Pons (tissue), 1 donor: ENCODE results near the gene RBBP4.
"Not testable (repeated sequence)": the region's sequence is repeated elsewhere in the genome, so short reads cannot be mapped to it uniquely, and the experiment has no call there.

Experiments
- DNase-seq: peaks from one replicate; pipeline ENCODE4 v3.0.0-alpha.2; 2016; ENCODE audit warnings: low spot score

The RBBP4 gene

DNA sequence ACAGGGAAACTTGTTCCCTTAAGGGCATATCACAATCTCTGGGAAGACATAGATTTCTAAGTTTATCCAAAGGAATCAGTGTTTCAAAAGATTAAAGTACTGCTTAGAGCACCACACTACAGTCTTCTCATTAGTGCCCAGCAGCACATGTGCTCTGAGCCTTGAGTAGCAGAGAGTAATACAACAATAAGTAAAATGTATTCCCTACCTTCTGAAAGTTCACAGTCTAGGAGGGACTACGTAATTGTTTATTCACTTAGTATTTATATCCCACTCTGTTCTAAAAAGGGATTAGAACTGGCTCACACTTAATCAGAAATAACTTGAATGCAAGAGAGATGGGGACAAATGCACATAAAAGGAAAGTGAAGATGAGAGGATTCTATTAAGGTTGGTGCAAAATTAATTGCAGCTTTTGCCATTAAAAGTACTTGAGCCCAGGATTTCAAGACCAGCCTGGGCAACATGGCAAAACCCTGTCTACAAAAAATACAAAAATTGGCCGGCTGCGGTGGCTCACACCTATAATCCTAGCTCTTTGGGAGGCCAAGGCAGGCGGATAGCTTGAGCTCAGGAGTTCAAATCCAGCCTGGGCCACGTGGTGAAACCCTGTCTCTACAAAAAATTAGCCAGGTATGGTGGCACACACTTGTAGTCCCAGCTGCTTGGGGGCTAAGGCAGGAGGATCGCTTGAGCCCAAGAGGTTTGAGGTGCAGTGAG is 42.6 kb downstream of the RBBP4 start:
- DNase-seq: no peak

- DNase-seq: no peak
Observed at GRCh38 chr1:32695098-32695904, 44.3 kb downstream of the RBBP4 start.

DNA sequence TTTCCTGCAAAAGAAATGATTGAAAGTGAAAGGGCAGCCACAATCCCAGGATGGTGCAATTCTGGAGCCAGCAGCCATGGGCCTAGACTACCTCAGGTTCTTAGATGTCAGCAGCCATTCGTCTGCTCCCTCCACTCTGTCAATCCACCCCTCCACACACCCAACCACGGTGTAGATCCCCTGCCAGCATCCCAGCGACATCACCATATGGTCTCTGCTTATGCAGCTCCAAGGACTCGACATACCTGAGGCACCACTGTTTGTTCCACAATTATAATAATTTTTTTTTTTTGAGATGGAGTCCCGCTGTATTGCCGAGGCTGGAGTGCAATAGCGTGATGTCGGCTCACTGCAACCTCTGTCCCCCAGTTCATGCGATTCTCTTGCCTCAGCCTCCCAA is 45.0 kb downstream of the RBBP4 start:
- DNase-seq: no peak

- not testable (repeated sequence) for DNase-seq
Observed at GRCh38 chr1:32696996-32697395, 46.0 kb downstream of the RBBP4 start.

DNA sequence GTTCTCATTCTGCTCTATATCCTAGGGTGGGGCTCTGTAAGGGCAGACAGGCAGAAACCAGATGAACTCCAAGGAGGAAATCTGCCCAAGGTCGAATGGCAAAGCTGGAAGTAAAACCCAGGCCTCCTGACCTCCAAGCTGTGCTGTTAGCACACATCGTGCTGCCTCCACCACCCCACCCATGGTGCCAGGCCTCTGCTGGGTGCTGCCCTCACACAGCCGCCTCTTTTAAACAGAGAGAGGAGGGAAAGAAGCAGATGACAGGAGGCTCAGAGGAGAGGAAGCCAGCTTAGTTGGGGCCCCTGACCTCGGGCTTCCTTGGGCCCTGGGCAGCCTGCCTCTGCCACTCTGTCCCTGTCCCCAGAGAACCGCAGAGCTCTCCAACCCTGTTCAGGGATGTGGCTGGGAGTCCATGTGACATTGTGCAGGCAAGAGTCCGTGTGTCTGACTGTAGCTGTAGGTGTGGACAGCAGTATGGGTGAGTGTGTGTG is 50.5 kb downstream of the RBBP4 start:
- DNase-seq: no peak

DNA sequence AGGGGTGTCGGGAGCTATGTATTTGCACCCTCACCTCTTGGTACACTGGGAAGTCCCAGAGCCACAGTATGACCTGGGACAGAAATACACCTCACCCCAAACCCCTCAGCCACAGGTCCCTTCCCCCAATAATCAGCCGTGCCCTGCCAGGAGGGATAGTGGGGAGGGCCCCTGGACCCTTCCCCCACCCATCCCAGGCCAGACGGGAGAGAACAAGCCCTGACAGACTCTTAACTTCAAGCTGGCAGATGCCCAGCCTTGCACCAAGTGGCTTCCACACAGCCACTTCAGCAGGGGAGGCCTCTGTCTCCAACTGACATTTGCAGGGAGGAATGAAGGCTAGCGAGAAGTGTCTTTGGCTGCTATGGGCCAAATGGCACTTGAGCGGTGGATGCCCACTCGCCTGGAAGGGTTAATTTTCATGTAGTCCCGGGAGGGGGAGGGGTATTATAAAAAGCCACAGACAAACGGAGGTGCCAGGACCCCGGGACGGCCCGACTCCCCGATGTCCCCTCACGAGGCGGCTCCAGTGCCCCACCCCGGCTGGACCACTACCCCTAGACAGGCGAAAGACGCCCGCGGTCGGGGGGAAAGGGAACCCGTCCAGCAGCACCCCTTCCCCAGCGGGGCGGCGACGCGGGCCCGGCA is 51.1 kb downstream of the RBBP4 start:
- DNase-seq: no peak

- no peak for DNase-seq
Observed at GRCh38 chr1:32702599-32703478, 51.8 kb downstream of the RBBP4 start, which contains the start of gene SYNC. Gene SYNC, minus strand, starts transcription at chr1:32702770. Its CDS starts 110 bp downstream, at chr1:32702660.

DNA sequence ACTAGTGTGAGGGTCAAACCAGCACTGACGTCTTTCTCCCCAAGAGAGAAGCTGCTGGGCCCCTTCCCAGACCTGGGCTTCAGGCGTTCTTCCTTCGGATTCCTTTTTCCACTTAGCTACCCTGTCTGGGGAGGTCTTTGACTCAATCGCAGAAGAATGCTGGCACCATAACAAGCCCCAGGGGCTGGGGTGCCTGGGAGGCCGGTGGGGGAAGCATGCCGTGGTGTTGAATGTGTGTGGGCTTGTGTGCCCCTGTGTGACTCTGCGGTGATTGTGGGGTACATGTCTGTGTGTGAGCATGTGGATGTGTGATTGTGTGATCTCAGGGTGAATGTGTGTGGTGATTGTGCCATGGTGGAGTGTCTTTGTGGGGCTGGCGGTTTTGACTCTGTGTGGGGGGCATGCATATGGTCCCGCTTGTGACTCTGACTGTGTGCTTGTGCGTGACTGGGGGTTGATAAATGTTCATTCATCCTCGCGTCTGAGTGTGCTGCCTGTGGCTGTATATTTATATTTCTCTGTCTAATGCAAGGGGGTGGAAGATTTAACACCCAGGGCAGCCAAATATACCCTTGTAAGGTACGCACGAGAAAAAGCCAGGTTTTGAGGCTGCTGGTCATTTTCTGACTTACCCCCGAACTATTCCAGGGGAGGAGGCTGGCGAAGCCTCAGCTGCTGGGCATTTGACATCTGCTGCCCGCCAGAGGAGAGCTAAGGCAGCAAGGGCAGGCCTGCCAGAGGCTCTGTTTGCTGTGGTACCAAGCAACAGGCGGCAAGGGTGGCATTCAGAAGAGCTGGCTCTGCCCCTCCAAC is 52.7 kb downstream of the RBBP4 start:
- no peak for DNase-seq

DNA sequence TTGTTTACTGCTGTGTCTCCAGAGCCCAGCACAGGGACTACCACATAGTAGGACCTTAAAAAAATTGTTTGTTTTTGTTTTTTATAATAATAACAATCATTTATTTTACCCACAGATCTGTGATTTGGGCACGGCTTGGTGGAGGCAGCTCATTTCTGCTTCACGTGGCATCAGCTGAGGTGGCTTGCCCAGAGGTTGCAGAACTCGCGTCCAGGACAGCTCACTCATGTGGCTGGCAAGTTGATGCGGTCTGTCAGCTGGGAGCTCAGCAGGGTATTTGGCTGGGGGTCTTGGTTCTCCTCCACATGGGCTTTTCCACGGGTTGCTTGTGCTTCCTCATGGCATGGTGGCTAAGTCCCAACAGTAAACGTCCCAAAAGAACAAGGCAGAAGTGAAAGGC is 54.5 kb downstream of the RBBP4 start:
- DNase-seq: no peak

DNA sequence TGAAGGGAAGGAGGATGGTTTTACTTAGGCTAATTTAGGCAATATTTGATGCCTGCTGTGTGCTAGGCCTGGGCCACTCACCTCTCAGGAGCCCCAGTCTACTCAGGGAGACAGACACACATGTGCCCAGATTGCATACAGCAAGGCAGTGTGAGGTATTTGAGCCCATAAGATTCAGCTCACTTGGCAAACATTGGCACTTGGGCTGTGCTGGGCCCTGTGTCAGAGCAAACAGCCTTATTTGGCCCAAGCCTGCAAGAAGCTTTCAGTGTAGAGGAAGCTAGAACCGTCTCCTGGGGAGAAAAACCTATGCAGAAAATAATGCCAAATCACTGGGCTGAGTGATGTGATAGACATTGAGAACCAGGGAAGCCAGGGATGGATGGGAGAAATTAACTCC is 55.5 kb downstream of the RBBP4 start:
- DNase-seq: no peak

DNA sequence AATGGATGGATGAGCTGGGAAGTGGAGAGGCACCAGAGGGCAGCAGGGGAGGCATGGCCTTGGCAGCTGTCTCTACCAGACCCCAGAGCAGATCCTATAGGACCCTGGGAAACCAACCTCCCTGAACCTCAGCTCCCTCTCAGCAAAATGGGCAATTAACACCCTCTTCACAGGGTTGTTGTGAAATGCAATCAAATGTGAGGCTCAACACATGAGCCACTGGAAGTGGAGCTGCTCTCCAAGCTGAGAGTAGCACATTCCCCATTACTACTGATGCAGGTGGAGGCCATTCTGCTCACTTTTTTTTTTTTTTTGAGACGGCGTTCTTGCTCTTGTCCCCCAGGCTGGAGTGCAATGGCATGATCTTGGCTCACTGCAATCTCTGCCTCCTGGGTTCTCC is 58.1 kb downstream of the RBBP4 start:
- no peak for DNase-seq

GRCh38 chr1:32709476-32709875 is 58.5 kb downstream of the RBBP4 start:
- no peak for DNase-seq

GRCh38 chr1:32711221-32711620 is 60.2 kb downstream of the RBBP4 start:
- DNase-seq: not testable (repeated sequence)

GRCh38 chr1:32713081-32713480 is 62.1 kb downstream of the RBBP4 start:
- no peak for DNase-seq

GRCh38 chr1:32714277-32714676 is 63.3 kb downstream of the RBBP4 start:
- no peak for DNase-seq

DNA sequence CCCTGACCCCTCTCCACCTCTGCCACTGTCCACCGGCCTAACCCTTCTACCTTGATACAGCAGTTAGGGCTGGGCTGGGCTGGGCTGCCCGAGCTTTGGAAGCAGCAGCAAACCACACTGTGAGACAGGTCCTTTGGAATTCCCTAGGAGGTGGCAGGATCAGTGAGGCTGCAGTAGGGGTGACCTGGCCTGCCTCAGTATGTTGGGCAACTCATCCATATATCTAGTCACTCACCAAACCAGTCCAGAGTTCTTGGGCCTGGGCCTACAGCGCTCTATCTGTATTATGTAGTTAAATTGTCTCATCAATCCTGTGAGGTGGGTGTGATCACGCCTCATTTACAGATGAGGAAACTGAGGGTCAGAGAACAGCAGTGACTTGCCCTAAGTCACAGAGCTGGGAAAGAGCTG is 64.9 kb downstream of the RBBP4 start:
- no peak for DNase-seq

GRCh38 chr1:32716312-32717148 is 65.5 kb downstream of the RBBP4 start:
- DNase-seq: no peak

GRCh38 chr1:32717503-32717902 is 66.5 kb downstream of the RBBP4 start:
- DNase-seq: no peak

- DNase-seq: no peak
Observed at GRCh38 chr1:32718036-32718435, 67.0 kb downstream of the RBBP4 start.

DNA sequence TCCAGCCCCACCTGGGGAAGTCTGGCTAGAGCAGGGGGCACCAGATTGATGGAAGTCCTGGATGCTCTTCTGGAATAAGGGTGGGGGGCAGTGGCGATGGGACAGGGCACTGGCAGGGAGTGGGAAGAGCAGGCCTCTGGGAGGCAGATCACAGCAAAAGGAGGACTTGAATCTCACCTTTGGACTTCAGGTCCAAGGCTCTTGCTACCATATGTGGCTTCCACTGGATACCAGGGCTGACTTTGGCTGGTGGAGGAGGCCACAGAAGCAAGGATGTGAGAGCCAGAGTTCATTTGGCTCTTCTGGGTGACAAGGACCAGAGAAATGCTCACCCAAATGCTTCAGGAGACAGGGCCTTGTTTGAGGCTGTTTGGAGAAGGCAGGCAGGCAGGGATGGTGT is 67.5 kb downstream of the RBBP4 start:
- DNase-seq: no peak
